ENCODE data around the gene KLF13. TPM values are rescaled to one million over a fixed set of nuclear protein-coding genes. Genes with fewer than 3 reads are reported as not detected.

The KLF13 gene
- total RNA-seq, 1 donor from 2014 or later: 62.3 TPM

- intact Hi-C loops (cut with micrococcal nuclease): no loop called here
- no peak overlapping the region for H3K27ac ChIP-seq (replicated peaks)
- H3K4me1 ChIP-seq: peaks cover 22% of the 10 kb centered on the region
- H3K36me3 ChIP-seq: no peaks in the 10 kb centered on the region
- H3K4me3 ChIP-seq: no peak overlapping the region
- no peak for TF ChIP-seq CTCF (IDR thresholded peaks at IDR 0.05; ENCODE audit: borderline replicate concordance)
- H3K27me3 ChIP-seq (ENCODE audit: low read depth): no peaks in the 10 kb centered on the region
- no peak for DNase-seq
- H3K9me3 ChIP-seq (replicated peaks): no peaks in the 10 kb centered on the region
Measured at GRCh38 chr15:31322504-31322903, 4.1 kb upstream of the KLF13 start.

- DNase-seq: no peak
- TF ChIP-seq CTCF (IDR thresholded peaks at IDR 0.05; ENCODE audit: borderline replicate concordance): no peak
- Histone ChIP-seq H3K9me3 (replicated peaks) (no peaks in the 10 kb centered on the region), H3K27me3 (ENCODE audit: low read depth) (no peaks in the 10 kb centered on the region), H3K27ac (replicated peaks) (no peak overlapping the region), H3K4me1 (peaks cover 30% of the 10 kb centered on the region), H3K36me3 (no peaks in the 10 kb centered on the region), H3K4me3 (no peak overlapping the region)
- intact Hi-C loops (cut with micrococcal nuclease): no loop called here
Measured at GRCh38 chr15:31323627-31324026, 3.0 kb upstream of the KLF13 start.

- Histone ChIP-seq H3K4me1 (peaks cover 35% of the 10 kb centered on the region), H3K4me3 (no peak overlapping the region), H3K27ac (replicated peaks) (no peak overlapping the region), H3K36me3 (no peaks in the 10 kb centered on the region), H3K27me3 (ENCODE audit: low read depth) (no peaks in the 10 kb centered on the region), H3K9me3 (replicated peaks) (no peaks in the 10 kb centered on the region)
- DNase-seq: no peak
- intact Hi-C loops (cut with micrococcal nuclease): no loop called here
- no peak for TF ChIP-seq CTCF (IDR thresholded peaks at IDR 0.05; ENCODE audit: borderline replicate concordance)
Measured at GRCh38 chr15:31324186-31324585, 2.4 kb upstream of the KLF13 start.

- DNase-seq: no peak
- no peaks in the 10 kb centered on the region for H3K27me3 ChIP-seq (ENCODE audit: low read depth)
Measured at GRCh38 chr15:31324806-31325594, 1.6 kb upstream of the KLF13 start.

GRCh38 chr15:31325595-31326155 lies 960 bp upstream of the KLF13 start:
- peaks cover 50% of the 10 kb centered on the region for H3K4me1 ChIP-seq
- intact Hi-C loops (cut with micrococcal nuclease): no loop called here

More at GRCh38 chr15:31324806-31325594, 1.6 kb upstream of the KLF13 start:
- Histone ChIP-seq H3K4me1 (peaks cover 43% of the 10 kb centered on the region), H3K4me3 (peak overlapping the region; percentile 97), H3K27ac (replicated peaks) (peak overlapping the region; percentile 100), H3K36me3 (no peaks in the 10 kb centered on the region), H3K9me3 (replicated peaks) (no peaks in the 10 kb centered on the region)
- no peak for TF ChIP-seq CTCF (IDR thresholded peaks at IDR 0.05; ENCODE audit: borderline replicate concordance)
- intact Hi-C loops (cut with micrococcal nuclease): no loop called here

More at GRCh38 chr15:31325595-31326155, 960 bp upstream of the KLF13 start:
- H3K27me3 ChIP-seq (ENCODE audit: low read depth): no peaks in the 10 kb centered on the region
- no peaks in the 10 kb centered on the region for H3K9me3 ChIP-seq (replicated peaks)
- peak overlapping the region; percentile 97 for H3K4me3 ChIP-seq
- no peaks in the 10 kb centered on the region for H3K36me3 ChIP-seq
- no peak for TF ChIP-seq CTCF (IDR thresholded peaks at IDR 0.05; ENCODE audit: borderline replicate concordance)
- DNase-seq: peak; percentile 88
- peak overlapping the region; percentile 100 for H3K27ac ChIP-seq (replicated peaks)
